Duodenal mucosa (tissue), 2 donors: ENCODE measurements around the gene CCDC68.

Experiments used
- H3K27ac ChIP-seq: one replicate; pipeline ENCODE4 v1.7.0; 2013; ENCODE audit warnings: low read depth, low read length
- H3K27me3 ChIP-seq, 2 donors: one replicate each; pipeline ENCODE4 v1.7.0; 2013; ENCODE audit warnings: low read length in 2 of 2, control low read depth in 1 of 2; ENCODE audit not compliant: insufficient read depth in 2 of 2, control insufficient read depth in 1 of 2
- H3K36me3 ChIP-seq, 2 donors: one replicate each; pipeline ENCODE4 v1.7.0; 2013; ENCODE audit warnings: low read length in 2 of 2, control low read depth in 1 of 2; ENCODE audit not compliant: insufficient read depth in 2 of 2, control insufficient read depth in 1 of 2
- H3K4me1 ChIP-seq, 2 donors: one replicate each; pipeline ENCODE4 v1.7.0; 2013; ENCODE audit warnings: low read length in 2 of 2, control low read depth in 1 of 2; ENCODE audit not compliant: insufficient read depth in 2 of 2, control insufficient read depth in 1 of 2
- H3K4me3 ChIP-seq, 2 donors: one replicate each; pipeline ENCODE4 v1.7.0; 2013; ENCODE audit warnings: low read length in 2 of 2, low read depth in 1 of 2
- H3K9ac ChIP-seq, 2 donors: one replicate each; pipeline ENCODE4 v1.7.0; 2013; ENCODE audit warnings: low read length in 2 of 2, low read depth in 1 of 2
- H3K9me3 ChIP-seq, 2 donors: one replicate each; pipeline ENCODE4 v1.7.0; 2013; ENCODE audit warnings: low read length in 2 of 2, control low read depth in 1 of 2; ENCODE audit not compliant: control insufficient read depth in 1 of 2

The CCDC68 gene

DNA sequence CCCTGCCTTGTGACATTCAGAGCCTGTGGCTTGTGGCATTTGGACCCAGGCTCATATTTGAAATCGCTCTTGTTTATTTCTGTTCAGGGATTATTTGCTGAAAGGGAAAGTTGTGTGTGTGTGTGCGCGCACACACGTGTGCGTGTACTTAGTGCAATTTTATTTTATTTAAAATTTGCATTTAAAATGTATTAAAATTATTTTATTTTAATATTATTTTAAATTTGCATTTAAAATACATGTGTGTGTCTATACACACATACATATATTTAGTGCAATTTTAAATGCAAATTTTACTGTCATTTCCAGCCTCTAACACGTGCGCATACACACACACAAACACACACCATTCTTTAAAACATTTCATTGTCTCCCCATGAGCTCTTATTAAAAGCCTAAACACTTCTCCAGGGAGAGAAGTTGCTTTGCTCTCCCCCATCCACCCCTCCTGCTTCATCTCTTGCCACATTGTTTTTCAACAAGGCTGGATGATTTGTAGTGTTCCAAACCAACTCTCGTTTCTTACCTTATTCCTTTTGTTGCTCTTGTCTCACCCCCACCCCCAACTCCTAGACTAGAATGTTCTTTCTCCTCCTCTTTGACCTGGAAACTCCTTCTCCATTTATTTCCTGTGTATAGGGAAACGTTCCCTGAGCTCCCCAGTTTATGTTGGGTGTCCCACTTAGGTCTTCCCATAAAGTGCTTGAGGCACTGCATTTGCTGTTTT, 3.8 kb upstream of the CCDC68 start:
- Histone ChIP-seq H3K36me3 (no peaks in the 10 kb centered on the region), H3K9ac (no peak overlapping the region), H3K9me3 (no peaks in the 10 kb centered on the region), H3K27ac (no peak overlapping the region), H3K4me3 (no peak overlapping the region), H3K4me1 (peaks cover 7 to 15% of the 10 kb centered on the region in 2 donors), H3K27me3 (no peaks in the 10 kb centered on the region)

DNA sequence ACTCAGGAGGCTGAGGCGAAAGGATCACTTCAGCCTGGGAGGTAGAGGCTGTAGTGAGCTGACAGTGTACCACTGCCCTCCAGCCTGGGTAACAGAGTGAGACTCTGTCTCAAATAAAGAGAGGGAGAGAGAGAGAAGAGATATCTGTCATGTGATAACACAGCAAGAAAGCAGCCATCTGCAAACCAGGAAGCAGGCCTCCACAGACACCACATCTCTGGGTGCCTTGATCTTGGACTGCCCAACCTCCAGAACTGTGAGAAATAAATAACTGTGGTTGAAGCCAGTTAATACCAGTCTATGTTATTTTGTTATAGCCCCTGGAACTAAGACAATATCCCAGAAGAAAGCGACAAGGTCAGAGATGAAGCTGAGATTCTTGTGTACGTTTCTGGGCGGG, 2.6 kb upstream of the CCDC68 start:
- Histone ChIP-seq H3K9ac (no peak overlapping the region), H3K9me3 (no peaks in the 10 kb centered on the region), H3K27ac (no peak overlapping the region), H3K27me3 (no peaks in the 10 kb centered on the region), H3K36me3 (no peaks in the 10 kb centered on the region), H3K4me1 (peaks cover 13 to 15% of the 10 kb centered on the region in 2 donors), H3K4me3 (no peak overlapping the region)

- Histone ChIP-seq H3K4me1 (peaks cover 15 to 18% of the 10 kb centered on the region in 2 donors), H3K4me3 (no peak overlapping the region), H3K36me3 (no peaks in the 10 kb centered on the region), H3K9me3 (no peaks in the 10 kb centered on the region), H3K9ac (no peak overlapping the region), H3K27ac (no peak overlapping the region), H3K27me3 (no peaks in the 10 kb centered on the region)
Observed at GRCh38 chr18:54961016-54961423, 1.8 kb upstream of the CCDC68 start.

- Histone ChIP-seq H3K36me3 (no peaks in the 10 kb centered on the region), H3K4me1 (peaks cover 15 to 18% of the 10 kb centered on the region in 2 donors), H3K9me3 (no peaks in the 10 kb centered on the region), H3K27ac (no peak overlapping the region), H3K4me3 (no peak overlapping the region), H3K9ac (no peak overlapping the region), H3K27me3 (no peaks in the 10 kb centered on the region)
Observed at GRCh38 chr18:54960197-54960596, 936 bp upstream of the CCDC68 start.

- H3K27ac ChIP-seq = no peak overlapping the region
- H3K9ac ChIP-seq = peak overlapping the region; percentile 95 to 99
- no peaks in the 10 kb centered on the region for H3K27me3 ChIP-seq
- H3K9me3 ChIP-seq = no peaks in the 10 kb centered on the region
- H3K36me3 ChIP-seq = no peaks in the 10 kb centered on the region
- H3K4me1 ChIP-seq = peaks cover 15 to 18% of the 10 kb centered on the region in 2 donors
- peak overlapping the region; percentile 90 to 92 for H3K4me3 ChIP-seq
Observed at GRCh38 chr18:54957996-54958395, 1.3 kb downstream of the CCDC68 start.

DNA sequence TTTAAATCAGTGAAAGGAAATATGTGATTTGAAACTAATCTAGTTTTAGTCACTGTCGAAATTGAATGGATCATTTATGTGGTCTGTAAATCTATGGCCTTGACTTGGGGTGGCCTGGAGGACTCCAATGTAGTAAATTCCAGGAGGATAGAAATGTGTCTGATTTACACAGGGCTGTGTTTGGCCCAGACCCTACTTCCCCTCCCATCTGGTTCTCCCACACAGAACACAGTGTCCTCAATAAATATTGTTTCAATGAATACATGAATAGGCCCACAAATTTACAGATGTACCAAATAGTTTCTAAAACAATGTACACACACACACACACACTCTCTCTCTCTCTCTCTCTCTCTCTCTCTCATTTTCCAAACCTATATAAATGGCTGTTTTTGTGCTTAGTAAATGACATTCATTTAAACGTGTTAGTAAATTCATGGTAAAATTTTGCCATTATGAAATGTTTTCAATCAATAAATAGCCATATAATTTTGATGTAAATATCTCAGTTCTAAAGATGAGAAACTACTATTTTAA, 1.9 kb downstream of the CCDC68 start:
- Histone ChIP-seq H3K4me1 (peaks cover 15 to 18% of the 10 kb centered on the region in 2 donors), H3K9me3 (no peaks in the 10 kb centered on the region), H3K27me3 (no peaks in the 10 kb centered on the region), H3K4me3 (peak overlapping the region; percentile 28 to 92), H3K27ac (no peak overlapping the region), H3K9ac (peak overlapping the region; percentile 95 to 99), H3K36me3 (no peaks in the 10 kb centered on the region)

DNA sequence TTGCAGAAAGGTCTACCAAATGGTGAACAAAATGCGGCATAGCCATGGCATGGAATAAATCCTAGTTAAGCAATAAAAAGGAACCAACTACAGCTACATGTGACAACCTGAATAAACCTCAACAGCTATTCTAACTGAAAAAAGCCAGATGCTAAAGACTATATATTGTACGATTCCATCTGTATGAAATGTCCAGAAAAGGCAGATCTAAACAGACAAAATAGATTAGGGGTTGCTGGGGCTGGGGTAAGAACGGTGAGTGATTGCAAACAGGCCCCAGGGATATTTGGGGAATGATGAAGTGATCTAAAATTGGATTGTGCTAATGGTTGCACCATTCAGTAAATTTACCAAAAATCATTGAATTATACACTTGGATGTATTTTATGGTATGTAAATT, 2.8 kb downstream of the CCDC68 start:
- no peak overlapping the region for H3K27ac ChIP-seq
- no peaks in the 10 kb centered on the region for H3K9me3 ChIP-seq
- H3K36me3 ChIP-seq = no peaks in the 10 kb centered on the region
- H3K4me3 ChIP-seq = no peak overlapping the region
- H3K4me1 ChIP-seq = peaks cover 15 to 18% of the 10 kb centered on the region in 2 donors
- no peak overlapping the region for H3K9ac ChIP-seq
- H3K27me3 ChIP-seq = no peaks in the 10 kb centered on the region

DNA sequence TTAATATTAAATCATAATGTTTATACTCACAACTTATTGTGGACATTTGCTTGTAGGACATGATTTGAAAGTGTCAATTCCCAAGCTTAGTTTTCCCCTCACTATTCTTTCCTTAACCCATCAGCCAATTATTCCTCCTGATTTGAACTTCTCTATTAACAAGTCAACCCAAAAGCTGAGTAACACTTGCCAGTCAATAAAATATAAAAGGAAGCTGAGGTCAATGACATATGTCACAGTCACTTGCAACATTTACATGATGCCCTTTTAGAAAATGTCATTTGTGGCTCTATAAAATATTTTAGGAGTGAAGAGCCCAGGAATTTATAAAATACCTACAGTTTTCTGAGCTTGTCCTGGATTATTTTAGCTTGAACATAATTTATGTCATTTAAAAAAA, 7.2 kb downstream of the CCDC68 start:
- Histone ChIP-seq H3K27ac (no peak overlapping the region), H3K9ac (no peak overlapping the region), H3K4me3 (no peak overlapping the region), H3K9me3 (no peaks in the 10 kb centered on the region), H3K27me3 (no peaks in the 10 kb centered on the region), H3K36me3 (peaks cover 0 to 4% of the 10 kb centered on the region in 2 donors), H3K4me1 (peaks cover 30 to 35% of the 10 kb centered on the region in 2 donors)

GRCh38 chr18:54950221-54950620, 9.0 kb downstream of the CCDC68 start:
- Histone ChIP-seq H3K36me3 (peaks cover 0 to 4% of the 10 kb centered on the region in 2 donors), H3K4me1 (peaks cover 41 to 44% of the 10 kb centered on the region in 2 donors), H3K4me3 (no peak overlapping the region), H3K27ac (no peak overlapping the region), H3K9me3 (no peaks in the 10 kb centered on the region), H3K9ac (no peak overlapping the region), H3K27me3 (no peaks in the 10 kb centered on the region)

DNA sequence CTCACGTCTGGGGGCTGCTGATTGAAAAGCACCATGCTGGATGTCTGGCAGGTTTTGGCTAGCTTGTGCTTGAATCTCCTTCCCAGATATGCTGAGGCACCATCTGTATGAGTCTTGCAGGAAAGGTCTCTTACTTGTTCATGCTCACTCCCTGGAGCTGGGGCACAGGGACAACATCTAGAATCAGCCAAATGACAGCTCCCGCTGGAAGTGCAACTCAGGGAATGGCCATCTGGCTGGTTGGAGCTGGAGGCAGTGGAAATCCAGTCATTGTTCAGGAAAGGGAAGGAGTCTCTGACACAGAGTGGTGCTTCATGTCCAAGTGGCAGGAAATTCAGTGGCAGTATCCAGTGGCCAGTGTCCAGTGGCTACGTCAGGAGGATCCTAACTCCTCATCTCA, 9.7 kb downstream of the CCDC68 start:
- H3K9me3 ChIP-seq = no peaks in the 10 kb centered on the region
- peaks cover 0 to 4% of the 10 kb centered on the region in 2 donors for H3K36me3 ChIP-seq
- H3K27ac ChIP-seq = no peak overlapping the region
- H3K9ac ChIP-seq = no peak overlapping the region
- H3K4me1 ChIP-seq = peaks cover 41 to 44% of the 10 kb centered on the region in 2 donors
- H3K4me3 ChIP-seq = no peak overlapping the region
- no peaks in the 10 kb centered on the region for H3K27me3 ChIP-seq
